Astrocyte (in vitro differentiated cells and primary cell): ENCODE measurements around the gene RTL10. TPM values are rescaled to one million over a fixed set of nuclear protein-coding genes. Genes with fewer than 3 reads are reported as not detected.

ENCODE experiments used
- DNase-seq: peaks from one replicate; pipeline ENCODE4 v3.0.0-alpha.2; 2010; ENCODE audit warnings: low read depth
- FAIRE-seq: peaks from 2 replicates; lab custom pipeline; 2011; peaks lifted over from hg19 to GRCh38; lab: Jason Lieb, UNC
- H2AFZ ChIP-seq: 2 replicates; pipeline ENCODE4 v1.6.0; 2012; ENCODE audit warnings: low read depth, low read length, inconsistent platforms
- H3K27ac ChIP-seq: 2 replicates; pipeline ENCODE4 v1.5.1; 2011; ENCODE audit warnings: low read depth, low read length, inconsistent platforms
- H3K27me3 ChIP-seq: 2 replicates; pipeline ENCODE4 v1.6.0; 2011; ENCODE audit warnings: low read length, inconsistent platforms; ENCODE audit not compliant: insufficient read depth
- H3K36me3 ChIP-seq: 2 replicates; pipeline ENCODE4 v1.5.1; 2011; ENCODE audit warnings: low read length, inconsistent platforms; ENCODE audit not compliant: insufficient read depth
- H3K4me1 ChIP-seq: 2 replicates; pipeline ENCODE4 v1.5.1; 2011; ENCODE audit warnings: low read length, inconsistent platforms; ENCODE audit not compliant: insufficient read depth
- H3K4me2 ChIP-seq: 2 replicates; pipeline ENCODE4 v1.6.0; 2012; ENCODE audit warnings: low read length, inconsistent platforms
- H3K4me3 ChIP-seq: 2 replicates; pipeline ENCODE4 v1.5.1; 2011; ENCODE audit warnings: low read depth, mild to moderate bottlenecking, low read length, inconsistent platforms; ENCODE audit not compliant: insufficient read depth
- H3K79me2 ChIP-seq: 2 replicates; pipeline ENCODE4 v1.6.0; 2012; ENCODE audit warnings: mild to moderate bottlenecking, low read length, inconsistent platforms; ENCODE audit not compliant: insufficient read depth
- H3K9ac ChIP-seq: 2 replicates; pipeline ENCODE4 v1.6.0; 2012; ENCODE audit warnings: mild to moderate bottlenecking, low read length, inconsistent platforms
- H3K9me3 ChIP-seq: 2 replicates; pipeline ENCODE4 v1.5.1; 2012; ENCODE audit warnings: low read depth, mild to moderate bottlenecking, low read length, inconsistent platforms; ENCODE audit not compliant: insufficient read depth
- H4K20me1 ChIP-seq: 2 replicates; pipeline ENCODE4 v1.6.0; 2012; ENCODE audit warnings: low read length, inconsistent platforms; ENCODE audit not compliant: insufficient read depth
- H3K27ac Mint-ChIP-seq: one replicate; pipeline ENCODE4 v1.8.0; 2021; ENCODE audit warnings: mild to moderate bottlenecking, mixed read lengths; ENCODE audit not compliant: unreplicated experiment
- H3K27me3 Mint-ChIP-seq: one replicate; pipeline ENCODE4 v1.8.0; 2021; ENCODE audit warnings: low read depth, mixed read lengths; ENCODE audit not compliant: unreplicated experiment
- H3K36me3 Mint-ChIP-seq: one replicate; pipeline ENCODE4 v1.8.0; 2021; ENCODE audit warnings: low read depth, mixed read lengths; ENCODE audit not compliant: unreplicated experiment
- H3K4me1 Mint-ChIP-seq: one replicate; pipeline ENCODE4 v1.8.0; 2021; ENCODE audit warnings: low read depth, mixed read lengths; ENCODE audit not compliant: unreplicated experiment
- H3K4me3 Mint-ChIP-seq: one replicate; pipeline ENCODE4 v1.8.0; 2021; ENCODE audit warnings: mild to moderate bottlenecking, moderate library complexity, mixed read lengths; ENCODE audit not compliant: unreplicated experiment
- H3K9me3 Mint-ChIP-seq: one replicate; pipeline ENCODE4 v1.8.0; 2021; ENCODE audit warnings: mild to moderate bottlenecking, mixed read lengths; ENCODE audit not compliant: unreplicated experiment
- CTCF ChIP-seq: IDR thresholded peaks from 2 replicates; pipeline ENCODE4 v1.5.1; 2011; ENCODE audit warnings: low read depth, mild to moderate bottlenecking, inconsistent platforms, low read length, moderate library complexity; ENCODE audit not compliant: insufficient read depth
- EZH2 ChIP-seq: IDR thresholded peaks from 2 replicates; pipeline ENCODE4 v1.6.1; 2012; ENCODE audit warnings: mild to moderate bottlenecking, low read length, inconsistent platforms; ENCODE audit not compliant: insufficient read depth
- total RNA-seq: library from RNA; stranded (reverse); gene quantifications from 2 replicates; pipeline ENCODE4 v1.2.1, GENCODE V29; 2021

Gene RTL10
- total RNA-seq, 1 donor from 2014 or later, result 43.0 TPM

- no peak overlapping the region for H3K4me3 ChIP-seq
- H3K4me1 ChIP-seq, result peaks cover 26% of the 10 kb centered on the region
- Mint-ChIP-seq H3K9me3 (no peaks in the 10 kb centered on the region), H3K36me3 (peaks cover 5% of the 10 kb centered on the region), H3K4me3 (no peak overlapping the region), H3K4me1 (peaks cover 22% of the 10 kb centered on the region), H3K27me3 (peaks cover 13% of the 10 kb centered on the region), H3K27ac (no peak overlapping the region)
- no peak for TF ChIP-seq CTCF
- no peak for TF ChIP-seq EZH2
- no peak for FAIRE-seq
- H3K4me2 ChIP-seq, result no peak overlapping the region
- H3K9me3 ChIP-seq, result no peaks in the 10 kb centered on the region
- H3K27me3 ChIP-seq, result peaks cover 2% of the 10 kb centered on the region
- no peak for DNase-seq
- H3K9ac ChIP-seq, result no peak overlapping the region
- no peaks in the 10 kb centered on the region for H3K36me3 ChIP-seq
- H4K20me1 ChIP-seq, result peaks cover 11% of the 10 kb centered on the region
- H2AFZ ChIP-seq, result no peak overlapping the region
- H3K27ac ChIP-seq, result no peak overlapping the region
- no peaks in the 10 kb centered on the region for H3K79me2 ChIP-seq
Observed at GRCh38 chr22:19807161-19807913, 47.3 kb downstream of the RTL10 start.

- Histone ChIP-seq H3K4me1 (peaks cover 25% of the 10 kb centered on the region), H4K20me1 (peaks cover 8% of the 10 kb centered on the region), H3K79me2 (no peaks in the 10 kb centered on the region), H3K36me3 (no peaks in the 10 kb centered on the region), H3K27me3 (peaks cover 2% of the 10 kb centered on the region), H3K4me2 (peak overlapping the region; percentile 54), H3K9ac (no peak overlapping the region), H3K9me3 (no peaks in the 10 kb centered on the region), H2AFZ (no peak overlapping the region), H3K4me3 (no peak overlapping the region), H3K27ac (no peak overlapping the region)
- Mint-ChIP-seq H3K4me3 (no peak overlapping the region), H3K36me3 (peaks cover 7% of the 10 kb centered on the region), H3K27ac (no peak overlapping the region), H3K9me3 (no peaks in the 10 kb centered on the region), H3K27me3 (peaks cover 13% of the 10 kb centered on the region), H3K4me1 (peaks cover 19% of the 10 kb centered on the region)
- FAIRE-seq (no peak), DNase-seq (peak; percentile 23)
- TF ChIP-seq EZH2 (no peak), CTCF (no peak)
Observed at GRCh38 chr22:19806213-19807160, 48.2 kb downstream of the RTL10 start.
